ENCODE measurements around the gene TWIST2.

Gene TWIST2

GRCh38 chr2:238920053-238920452 lies 72.2 kb downstream of the TWIST2 start:
- no peak for DNase-seq (ENCODE audit: low read depth)

- DNase-seq (ENCODE audit: low read depth), result no peak
Observed at GRCh38 chr2:238920601-238921001, 72.7 kb downstream of the TWIST2 start.

GRCh38 chr2:238921259-238921658 lies 73.4 kb downstream of the TWIST2 start:
- no peak for DNase-seq (ENCODE audit: low read depth)

- DNase-seq (ENCODE audit: low read depth), result no peak
Observed at GRCh38 chr2:238921681-238922319, 73.9 kb downstream of the TWIST2 start.

GRCh38 chr2:238922435-238922834 lies 74.5 kb downstream of the TWIST2 start:
- DNase-seq (ENCODE audit: low read depth), result no peak

GRCh38 chr2:238924032-238924431 lies 76.1 kb downstream of the TWIST2 start:
- DNase-seq (ENCODE audit: low read depth), result no peak

GRCh38 chr2:238924796-238925195 lies 76.9 kb downstream of the TWIST2 start:
- DNase-seq (ENCODE audit: low read depth), result no peak

GRCh38 chr2:238925281-238925680 lies 77.4 kb downstream of the TWIST2 start:
- no peak for DNase-seq (ENCODE audit: low read depth)

GRCh38 chr2:238925816-238926521 lies 78.1 kb downstream of the TWIST2 start:
- DNase-seq (ENCODE audit: low read depth), result no peak

- no peak for DNase-seq (ENCODE audit: low read depth)
Observed at GRCh38 chr2:238926761-238927611, 79.1 kb downstream of the TWIST2 start.

GRCh38 chr2:238927746-238928519 lies 80.0 kb downstream of the TWIST2 start:
- no peak for DNase-seq (ENCODE audit: low read depth)

- DNase-seq (ENCODE audit: low read depth), result no peak
Observed at GRCh38 chr2:238928520-238929241, 80.8 kb downstream of the TWIST2 start.

- DNase-seq (ENCODE audit: low read depth), result no peak
Observed at GRCh38 chr2:238929242-238930081, 81.6 kb downstream of the TWIST2 start.

GRCh38 chr2:238930216-238930615 lies 82.3 kb downstream of the TWIST2 start:
- no peak for DNase-seq (ENCODE audit: low read depth)

- DNase-seq (ENCODE audit: low read depth), result no peak
Observed at GRCh38 chr2:238936162-238937052, 88.5 kb downstream of the TWIST2 start.

- no peak for DNase-seq (ENCODE audit: low read depth)
Observed at GRCh38 chr2:238938003-238938400, 90.1 kb downstream of the TWIST2 start.

GRCh38 chr2:238938401-238939055 lies 90.6 kb downstream of the TWIST2 start:
- peak; percentile 86 for DNase-seq (ENCODE audit: low read depth)

GRCh38 chr2:238939074-238939473 lies 91.2 kb downstream of the TWIST2 start:
- DNase-seq (ENCODE audit: low read depth), result no peak

All from ELR (cell line).